GM23338 (cell line): ENCODE measurements around the gene CDHR5. TPM values are rescaled to one million over a fixed set of nuclear protein-coding genes. Genes with fewer than 3 reads are reported as not detected.

ENCODE experiments used
- ATAC-seq: fragments of 200-7000 bp; cut with Tn5 transposase; 3 replicates; pipeline ENCODE4 v1.9.1; 2020
- DNase-seq: peaks from one replicate; pipeline ENCODE4 v3.0.0-alpha.2; 2015; ENCODE audit warnings: low spot score
- H2AFZ ChIP-seq: fragments of 200-600 bp; sonication (generic); 2 replicates; pipeline ENCODE4 v1.8.0; 2016; ENCODE audit warnings: antibody characterized with exemption, mild to moderate bottlenecking, moderate library complexity
- H3F3A ChIP-seq: fragments of 200-600 bp; sonication (generic); replicated peaks from 2 replicates; pipeline ENCODE4 v1.8.0; 2017; ENCODE audit warnings: antibody characterized with exemption, mixed run types, low read depth
- H3K27ac ChIP-seq: fragments of 200-600 bp; sonication (generic); 2 replicates; pipeline ENCODE4 v1.6.1; 2016; ENCODE audit warnings: low read depth
- H3K27me3 ChIP-seq: fragments of 200-600 bp; sonication (generic); 2 replicates; pipeline ENCODE4 v1.8.0; 2016; ENCODE audit warnings: mild to moderate bottlenecking, mixed run types, moderate library complexity; ENCODE audit not compliant: insufficient read depth
- H3K36me3 ChIP-seq: fragments of 200-600 bp; sonication (generic); 2 replicates; pipeline ENCODE4 v1.8.0; 2016; ENCODE audit warnings: mild to moderate bottlenecking; ENCODE audit not compliant: insufficient read depth
- H3K4me1 ChIP-seq: fragments of 200-600 bp; sonication (generic); 2 replicates; pipeline ENCODE4 v1.8.0; 2016; ENCODE audit warnings: mild to moderate bottlenecking, moderate library complexity; ENCODE audit not compliant: insufficient read depth
- H3K4me2 ChIP-seq: fragments of 200-600 bp; sonication (generic); 2 replicates; pipeline ENCODE4 v1.7.1; 2017; ENCODE audit warnings: mixed run types
- H3K4me3 ChIP-seq: fragments of 200-600 bp; sonication (generic); 2 replicates; pipeline ENCODE4 v1.6.1; 2016; ENCODE audit warnings: mixed run types
- H3K79me2 ChIP-seq: fragments of 200-600 bp; sonication (generic); replicated peaks from 2 replicates; pipeline ENCODE4 v1.8.0; 2017; ENCODE audit warnings: mild to moderate bottlenecking; ENCODE audit not compliant: insufficient read depth
- H3K9me2 ChIP-seq: fragments of 200-600 bp; sonication (generic); 2 replicates; pipeline ENCODE4 v1.8.0; 2017; ENCODE audit not compliant: insufficient read depth
- H4K20me1 ChIP-seq: fragments of 200-600 bp; sonication (generic); replicated peaks from 2 replicates; pipeline ENCODE4 v1.8.0; 2017; ENCODE audit warnings: mild to moderate bottlenecking; ENCODE audit not compliant: insufficient read depth
- H3K27ac Mint-ChIP-seq: 2 replicates; pipeline ENCODE4 v1.8.0; 2020; ENCODE audit warnings: inconsistent platforms, mild to moderate bottlenecking, moderate library complexity, mixed read lengths
- H3K27me3 Mint-ChIP-seq: 3 replicates; pipeline ENCODE4 v1.8.0; 2022; ENCODE audit warnings: low read depth, mild to moderate bottlenecking, moderate library complexity, mixed read lengths, inconsistent platforms; ENCODE audit not compliant: insufficient read depth, poor library complexity
- H3K36me3 Mint-ChIP-seq: 3 replicates; pipeline ENCODE4 v1.8.0; 2021; ENCODE audit warnings: low read depth, mild to moderate bottlenecking, inconsistent platforms, moderate library complexity, mixed read lengths
- H3K4me1 Mint-ChIP-seq: 3 replicates; pipeline ENCODE4 v1.8.0; 2020; ENCODE audit warnings: mild to moderate bottlenecking, inconsistent platforms, mixed read lengths
- H3K4me3 Mint-ChIP-seq: 3 replicates; pipeline ENCODE4 v1.8.0; 2021; ENCODE audit warnings: moderate library complexity, mild to moderate bottlenecking, inconsistent platforms, mixed read lengths
- H3K9me3 Mint-ChIP-seq: 3 replicates; pipeline ENCODE4 v1.8.0; 2020; ENCODE audit warnings: moderate library complexity, mild to moderate bottlenecking, inconsistent platforms, mixed read lengths
- CREB1 ChIP-seq: fragments of 250-450 bp; sonication (Bioruptor Pico); IDR thresholded peaks from 2 replicates; pipeline ENCODE4 v1.5.0; 2020; ENCODE audit warnings: low read depth, mild to moderate bottlenecking, moderate library complexity
- CTCF ChIP-seq, 2 experiments: fragments of 200-600 bp in 1 of 2; sonication (generic) in 1 of 2; conservative IDR thresholded peaks; 2 replicates each; pipeline versions ENCODE4 v1.5.1 to v1.6.1; 2016 to 2017; ENCODE audit warnings: antibody characterized with exemption in 2 of 2, low read depth in 2 of 2, mild to moderate bottlenecking in 2 of 2, moderate library complexity in 1 of 2
- ETS1 ChIP-seq: IDR thresholded peaks from 2 replicates; pipeline ENCODE4 v1.6.1; 2016; ENCODE audit warnings: antibody characterized with exemption
- EZH2 ChIP-seq: fragments of 200-600 bp; sonication (generic); IDR thresholded peaks from one replicate; pipeline ENCODE4 v1.8.0; 2017; ENCODE audit warnings: antibody characterized with exemption, mild to moderate bottlenecking, low read depth; ENCODE audit not compliant: unreplicated experiment
- EZH2phosphoT487 ChIP-seq: fragments of 200-600 bp; sonication (generic); IDR thresholded peaks from one replicate; pipeline ENCODE4 v1.8.1; 2018; ENCODE audit warnings: antibody characterized with exemption; ENCODE audit not compliant: unreplicated experiment
- JUNB ChIP-seq: IDR thresholded peaks from one replicate; pipeline ENCODE4 v1.6.1; 2016; ENCODE audit warnings: antibody characterized with exemption; ENCODE audit not compliant: unreplicated experiment
- NANOG ChIP-seq: IDR thresholded peaks from 2 replicates; pipeline ENCODE4 v1.6.1; 2016; ENCODE audit warnings: antibody characterized with exemption, borderline replicate concordance
- POLR2AphosphoS5 ChIP-seq: IDR thresholded peaks from 2 replicates; pipeline ENCODE4 v1.6.1; 2016; ENCODE audit warnings: antibody characterized with exemption, low read depth
- STAT1 ChIP-seq: IDR thresholded peaks from one replicate; pipeline ENCODE4 v1.6.1; 2016; ENCODE audit warnings: antibody characterized with exemption; ENCODE audit not compliant: unreplicated experiment
- ZNF114 ChIP-seq: fragments of 250-450 bp; sonication (Bioruptor Pico); IDR thresholded peaks from 2 replicates; pipeline ENCODE4 v1.5.0; 2020; ENCODE audit warnings: mild to moderate bottlenecking, moderate library complexity
- ZNF331 ChIP-seq: fragments of 250-450 bp; sonication (Bioruptor Pico); IDR thresholded peaks from 2 replicates; pipeline ENCODE4 v1.5.0; 2020; ENCODE audit warnings: low read depth, mild to moderate bottlenecking, moderate library complexity
- polyA plus RNA-seq: library from polyadenylated mRNA; unstranded; fragments of >200 nt; fragmentation: Nextera tagmentation; extraction: Ambion mirVana; gene quantifications from 2 replicates; pipeline ENCODE4 v1.2.1, GENCODE V29; 2016
- total RNA-seq: library from RNA; depleted of rRNA; stranded (reverse); fragments of >200 nt; shearing (Covaris generic); gene quantifications from 2 replicates; pipeline ENCODE4 v1.2.3, GENCODE V29; 2014

CDHR5 gene
- total and polyA plus RNA-seq, 2 experiments from 2014 or later, result not detected

GRCh38 chr11:578276-579035 is 46.3 kb downstream of the CDHR5 start:
- H3K79me2 ChIP-seq, result peaks cover 68% of the 10 kb centered on the region
- Mint-ChIP-seq H3K4me3 (peak overlapping the region; percentile 90; the same call in 2 of the 3 replicates), H3K27ac (no peak overlapping the region), H3K36me3 (peaks cover 12% of the 10 kb centered on the region), H3K4me1 (peaks cover 25% of the 10 kb centered on the region), H3K9me3 (no peaks in the 10 kb centered on the region; the same call in 2 of the 3 replicates), H3K27me3 (peaks cover 20% of the 10 kb centered on the region)
- peaks cover 8% of the 10 kb centered on the region; the same call in 1 of the 2 replicates for H3K36me3 ChIP-seq
- H3K27ac ChIP-seq, result no peak overlapping the region
- H2AFZ ChIP-seq, result no peak overlapping the region
- peaks cover 10% of the 10 kb centered on the region for H3K4me1 ChIP-seq
- peaks cover 19% of the 10 kb centered on the region for H3K27me3 ChIP-seq
- no peaks in the 10 kb centered on the region for H3K9me2 ChIP-seq
- peaks cover 13% of the 10 kb centered on the region; the same call in 1 of the 2 replicates for H3F3A ChIP-seq
- no peak for ATAC-seq
- peak overlapping the region; percentile 96 for H3K4me3 ChIP-seq
- peaks cover 32% of the 10 kb centered on the region for H4K20me1 ChIP-seq
- TF ChIP-seq ZNF331 (no peak), CTCF (conservative IDR thresholded peaks at IDR 0.05; ENCODE audit: low read depth in 2 of 2) (no peak)
- DNase-seq, result no peak
- H3K4me2 ChIP-seq, result peak overlapping the region; percentile 99

- H4K20me1 ChIP-seq, result peaks cover 32% of the 10 kb centered on the region
- DNase-seq (no peak), ATAC-seq (no peak)
- H3K79me2 ChIP-seq, result peaks cover 59% of the 10 kb centered on the region
- Mint-ChIP-seq H3K36me3 (peaks cover 12% of the 10 kb centered on the region), H3K9me3 (no peaks in the 10 kb centered on the region; the same call in 2 of the 3 replicates), H3K4me3 (peak overlapping the region; percentile 90), H3K27ac (0 out of 2 replicates have a peak overlapping the region, but pooled peaks have one; percentile 56), H3K27me3 (peaks cover 17% of the 10 kb centered on the region), H3K4me1 (peaks cover 25% of the 10 kb centered on the region)
- H3K4me1 ChIP-seq, result peaks cover 10% of the 10 kb centered on the region
- peaks cover 22% of the 10 kb centered on the region for H3K27me3 ChIP-seq
- H3K9me2 ChIP-seq, result no peaks in the 10 kb centered on the region
- H3K27ac ChIP-seq, result no peak overlapping the region
- H2AFZ ChIP-seq, result no peak overlapping the region
- H3K36me3 ChIP-seq, result 0 out of 2 replicates have a peak, but pooled peaks cover 5% of the 10 kb centered on the region
- peak overlapping the region; percentile 96 for H3K4me3 ChIP-seq
- H3F3A ChIP-seq, result peaks cover 13% of the 10 kb centered on the region; the same call in 1 of the 2 replicates
- H3K4me2 ChIP-seq, result peak overlapping the region; percentile 99
- no peak for TF ChIP-seq STAT1
- no peak for TF ChIP-seq EZH2
- no peak for TF ChIP-seq CTCF (conservative IDR thresholded peaks at IDR 0.05; ENCODE audit: low read depth in 2 of 2)
- TF ChIP-seq ZNF331, result no peak
- TF ChIP-seq NANOG, result no peak
- no peak for TF ChIP-seq POLR2AphosphoS5
- no peak for TF ChIP-seq ZNF114 (CRISPR knock-in tag)
- no peak for TF ChIP-seq CREB1 (CRISPR knock-in tag)
- no peak for TF ChIP-seq ETS1
- TF ChIP-seq EZH2phosphoT487, result no peak
- no peak for TF ChIP-seq JUNB
Observed at GRCh38 chr11:577611-577894, 47.2 kb downstream of the CDHR5 start.
